ENCODE measurements around the gene ZNF470.

ZNF470 gene

DNA sequence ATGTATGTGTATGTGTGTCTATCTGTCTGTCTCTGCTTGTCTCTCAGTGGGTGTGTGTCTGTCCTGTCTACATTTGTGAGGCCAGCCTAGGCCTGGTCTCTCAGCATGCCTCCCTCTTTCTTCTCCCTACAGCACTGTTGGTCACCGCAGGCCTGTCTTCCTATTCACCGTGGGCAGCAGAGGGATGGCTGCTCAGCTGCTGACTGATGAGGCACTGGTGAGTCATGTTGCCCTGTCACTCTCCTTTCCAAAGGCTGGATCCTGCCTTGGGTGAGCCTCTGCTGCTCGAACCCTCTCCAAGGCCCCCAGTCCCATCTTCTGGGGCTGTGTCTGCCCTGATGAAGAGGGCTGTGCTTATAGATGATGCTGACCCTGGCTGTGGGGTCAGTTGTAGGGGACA, 34.1 kb downstream of the ZNF470 start:
- no peak overlapping the region for H3K4me3 ChIP-seq (ENCODE audit: low read depth, low read length)
- TF ChIP-seq, protein P1, sequence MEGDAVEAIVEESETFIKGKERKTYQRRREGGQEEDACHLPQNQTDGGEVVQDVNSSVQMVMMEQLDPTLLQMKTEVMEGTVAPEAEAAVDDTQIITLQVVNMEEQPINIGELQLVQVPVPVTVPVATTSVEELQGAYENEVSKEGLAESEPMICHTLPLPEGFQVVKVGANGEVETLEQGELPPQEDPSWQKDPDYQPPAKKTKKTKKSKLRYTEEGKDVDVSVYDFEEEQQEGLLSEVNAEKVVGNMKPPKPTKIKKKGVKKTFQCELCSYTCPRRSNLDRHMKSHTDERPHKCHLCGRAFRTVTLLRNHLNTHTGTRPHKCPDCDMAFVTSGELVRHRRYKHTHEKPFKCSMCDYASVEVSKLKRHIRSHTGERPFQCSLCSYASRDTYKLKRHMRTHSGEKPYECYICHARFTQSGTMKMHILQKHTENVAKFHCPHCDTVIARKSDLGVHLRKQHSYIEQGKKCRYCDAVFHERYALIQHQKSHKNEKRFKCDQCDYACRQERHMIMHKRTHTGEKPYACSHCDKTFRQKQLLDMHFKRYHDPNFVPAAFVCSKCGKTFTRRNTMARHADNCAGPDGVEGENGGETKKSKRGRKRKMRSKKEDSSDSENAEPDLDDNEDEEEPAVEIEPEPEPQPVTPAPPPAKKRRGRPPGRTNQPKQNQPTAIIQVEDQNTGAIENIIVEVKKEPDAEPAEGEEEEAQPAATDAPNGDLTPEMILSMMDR (IDR thresholded peaks at IDR 0.05; ENCODE audit: insufficient read depth, low read depth, low read length, missing control alignments): no peak
- DNase-seq (ENCODE audit: low read depth): no peak

DNA sequence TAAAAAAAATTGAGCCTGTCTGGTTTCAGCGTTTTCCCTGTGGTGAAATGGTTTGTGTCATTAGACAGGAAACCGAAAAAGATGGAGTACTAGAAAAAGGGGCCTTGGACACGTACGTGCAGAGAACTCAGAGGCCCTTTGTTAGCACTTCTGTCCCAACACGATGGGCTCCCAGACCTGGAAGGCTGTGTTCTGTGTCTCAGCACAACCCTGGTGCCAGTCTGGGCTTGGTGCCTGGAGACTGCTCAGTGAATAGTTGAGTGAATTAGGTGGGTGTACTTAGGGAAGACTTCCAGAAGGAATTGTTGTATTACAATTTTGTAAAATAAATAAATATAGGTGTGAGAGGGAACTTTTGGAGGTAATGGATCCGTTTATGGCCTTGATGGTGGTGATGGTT, 36.6 kb downstream of the ZNF470 start:
- H3K4me3 ChIP-seq (ENCODE audit: low read depth, low read length): no peak overlapping the region
- no peak for DNase-seq (ENCODE audit: low read depth)
- TF ChIP-seq, protein P1 (IDR thresholded peaks at IDR 0.05; ENCODE audit: insufficient read depth, low read depth, low read length, missing control alignments): no peak

DNA sequence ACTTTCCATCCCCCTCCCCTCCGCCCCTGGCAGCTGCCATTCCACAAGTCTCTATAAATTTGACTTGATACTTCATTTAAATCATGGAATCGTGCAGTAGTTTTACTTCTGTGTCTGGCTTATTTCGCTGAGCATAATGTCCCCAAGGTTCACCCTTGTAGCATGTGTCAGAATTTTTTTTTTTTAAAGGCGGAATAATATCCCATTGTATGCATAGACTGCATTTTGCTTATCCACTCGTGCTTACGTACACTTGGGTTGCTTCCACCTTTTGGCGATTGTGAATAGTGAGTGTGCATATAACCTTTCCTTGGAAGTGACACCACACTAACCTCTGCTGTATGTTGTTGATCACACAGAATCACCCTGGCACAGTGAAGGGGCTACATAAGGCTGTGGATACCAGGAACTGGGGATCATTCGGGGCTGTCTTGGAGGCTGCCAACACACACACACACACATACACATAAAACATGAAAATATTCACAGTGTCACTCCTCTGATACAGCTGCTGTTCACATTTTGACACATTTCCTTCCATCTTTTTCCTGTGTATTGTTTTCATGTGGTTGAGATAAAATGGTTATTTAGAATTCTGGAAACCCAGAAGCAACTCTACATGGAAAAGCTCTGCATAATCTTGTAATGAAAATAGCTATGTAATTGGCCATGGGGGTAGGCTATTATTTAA, 41.2 kb downstream of the ZNF470 start:
- TF ChIP-seq, protein P1 (IDR thresholded peaks at IDR 0.05; ENCODE audit: insufficient read depth, low read depth, low read length, missing control alignments): no peak
- no peak for DNase-seq (ENCODE audit: low read depth)
- no peak overlapping the region for H3K4me3 ChIP-seq (ENCODE audit: low read depth, low read length)

DNA sequence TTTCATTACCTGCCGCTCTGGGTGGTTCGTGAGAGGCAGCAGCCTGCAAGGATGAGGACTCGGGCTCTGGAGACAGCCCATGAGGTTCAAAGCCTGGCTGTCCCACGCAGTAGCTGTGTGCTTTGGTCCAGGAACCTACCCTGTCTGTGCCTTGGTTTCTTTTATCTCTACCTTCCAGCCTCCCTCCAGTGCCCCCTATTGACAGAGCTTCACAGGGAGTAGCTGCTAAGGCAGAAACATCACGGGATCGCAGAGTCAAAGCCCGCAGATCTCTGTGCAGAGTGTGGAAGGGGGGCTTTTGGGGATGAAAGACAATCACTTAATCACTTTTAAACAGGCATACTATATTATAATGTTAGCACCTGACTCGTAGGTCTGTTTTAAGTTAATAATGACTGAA, 44.0 kb downstream of the ZNF470 start:
- DNase-seq (ENCODE audit: low read depth): no peak
- no peak overlapping the region for H3K4me3 ChIP-seq (ENCODE audit: low read depth, low read length)

DNA sequence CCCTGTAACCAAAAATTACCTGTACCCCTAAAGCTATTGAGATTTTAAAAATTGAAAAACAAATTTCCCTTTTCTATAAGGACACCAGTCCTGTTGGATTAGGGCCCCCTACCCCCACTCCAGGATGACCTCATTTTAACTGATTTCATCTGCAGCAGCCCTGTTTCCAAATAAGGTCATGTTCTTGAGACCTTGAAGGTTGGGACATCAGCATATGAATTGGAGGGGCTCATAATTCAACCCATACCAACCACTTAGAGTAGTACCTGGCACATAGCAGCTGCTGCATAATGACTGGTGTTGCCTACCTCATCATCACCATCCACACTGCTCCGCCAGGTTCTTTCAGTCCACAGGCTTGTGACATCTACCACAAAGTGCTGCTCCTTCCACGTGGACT, 45.5 kb downstream of the ZNF470 start:
- TF ChIP-seq, protein P1 (IDR thresholded peaks at IDR 0.05; ENCODE audit: insufficient read depth, low read depth, low read length, missing control alignments): no peak
- no peak for DNase-seq (ENCODE audit: low read depth)

More for the DNA sequence above, 44.0 kb downstream of the ZNF470 start:
- TF ChIP-seq, protein P1 (IDR thresholded peaks at IDR 0.05; ENCODE audit: insufficient read depth, low read depth, low read length, missing control alignments): no peak

DNA sequence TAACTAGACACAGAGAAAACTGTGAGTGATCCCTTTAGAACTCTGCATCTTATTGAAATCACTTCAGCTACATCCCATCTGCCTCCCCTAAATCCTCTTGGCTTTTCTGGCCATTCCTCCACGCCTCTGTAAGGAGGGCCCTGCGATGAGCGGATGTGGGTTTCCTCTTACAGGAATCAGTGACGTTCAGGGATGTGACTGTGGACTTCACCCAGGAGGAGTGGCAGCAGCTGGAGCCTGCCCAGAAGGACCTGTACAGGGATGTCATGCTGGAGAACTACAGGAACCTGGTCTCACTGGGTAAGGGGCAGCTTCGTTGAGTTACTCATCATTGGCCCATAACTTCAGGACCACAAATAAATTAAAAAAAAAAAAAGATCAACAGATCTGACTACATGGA, 46.4 kb downstream of the ZNF470 start:
- no peak overlapping the region for H3K4me3 ChIP-seq (ENCODE audit: low read depth, low read length)
- DNase-seq (ENCODE audit: low read depth): no peak
- TF ChIP-seq, protein P1 (IDR thresholded peaks at IDR 0.05; ENCODE audit: insufficient read depth, low read depth, low read length, missing control alignments): no peak

More for the DNA sequence above, 45.5 kb downstream of the ZNF470 start:
- no peak overlapping the region for H3K4me3 ChIP-seq (ENCODE audit: low read depth, low read length)

DNA sequence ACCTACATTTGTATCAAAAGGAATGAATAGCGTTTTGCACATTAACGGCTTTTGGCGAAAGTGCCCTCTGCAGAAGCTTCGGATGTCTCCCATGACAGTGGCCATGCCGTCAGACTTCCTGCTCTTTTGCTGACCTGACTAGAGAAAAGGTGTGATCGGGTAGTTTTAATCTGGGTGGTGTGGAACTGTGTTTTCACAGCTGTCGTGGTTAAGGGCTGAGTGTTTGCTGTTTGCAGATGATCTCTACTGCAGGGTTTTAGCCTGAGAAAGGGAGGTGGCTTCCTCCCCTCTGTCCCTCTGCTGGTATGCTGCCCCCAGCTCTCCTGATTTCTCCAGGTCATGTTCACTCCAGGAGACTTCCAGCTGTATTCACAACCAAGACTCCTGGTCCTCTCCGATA, 50.3 kb downstream of the ZNF470 start:
- TF ChIP-seq, protein P1 (IDR thresholded peaks at IDR 0.05; ENCODE audit: insufficient read depth, low read depth, low read length, missing control alignments): no peak
- H3K4me3 ChIP-seq (ENCODE audit: low read depth, low read length): no peak overlapping the region
- DNase-seq (ENCODE audit: low read depth): no peak

Data from GM12865 (cell line).